Articular chondrocyte of knee joint (primary cell): ENCODE data around the gene KCND2. TPM values are rescaled to one million over a fixed set of nuclear protein-coding genes. Genes with fewer than 3 reads are reported as not detected.

Experiments
- small RNA-seq: library from RNA; depleted of rRNA; stranded (forward); fragments of <200 nt; gene quantifications from one replicate; pipeline ENCODE3, GENCODE V24; 2012
- total RNA-seq: library from RNA; depleted of rRNA; stranded (reverse); fragments of >200 nt; gene quantifications from 2 replicates; pipeline ENCODE4 v1.2.3, GENCODE V29; 2012

KCND2 gene
- under 0.01 TPM in 1 of 2 replicates, not detected in the other for total RNA-seq

DNA sequence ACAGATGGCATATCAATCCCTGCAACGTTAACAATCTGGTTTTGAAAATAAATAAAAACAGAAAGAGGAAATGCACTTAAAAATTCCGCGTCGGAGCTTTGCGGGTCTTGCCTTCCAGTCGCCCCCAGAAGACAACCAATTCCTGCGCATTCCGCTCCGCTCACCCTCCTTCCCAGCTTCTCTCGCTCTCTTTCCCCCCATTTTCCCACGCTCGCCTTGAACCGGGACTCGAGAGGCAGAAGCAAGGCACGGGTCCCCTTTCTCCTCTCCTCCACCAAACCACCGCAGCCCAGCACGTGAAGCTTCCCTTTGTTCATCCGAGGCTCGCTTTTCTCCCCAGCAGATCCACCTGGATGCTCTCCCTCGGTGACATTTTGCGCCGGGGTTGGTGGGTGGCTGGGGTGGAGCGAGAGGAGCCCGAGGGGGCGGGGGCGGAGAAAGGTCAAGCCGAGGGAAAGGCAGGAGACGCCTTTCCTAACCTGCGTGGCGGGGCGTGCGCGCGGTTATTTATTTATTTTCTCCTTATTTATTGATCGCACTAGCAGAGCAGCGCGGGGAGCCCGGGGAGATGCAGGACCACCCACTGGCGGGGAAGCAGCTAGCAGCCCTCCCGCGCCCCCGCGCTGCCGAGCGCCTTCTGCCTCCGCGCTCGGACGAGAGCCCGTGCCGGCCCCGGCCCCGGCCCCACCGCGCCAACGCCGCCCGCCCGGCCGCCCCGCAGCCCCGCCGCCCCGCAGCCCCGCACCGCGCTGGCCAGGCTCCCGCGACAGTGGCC lies at the start of gene KCND2:
TSS of gene KCND2 (plus strand) at position 475 of the 775 bp plus-strand sequence.

Small RNA genes within 50 kb of the gene (small RNA-seq; reads per million reads assigned to genes)
- gene RNU6-581P = not detected
